ENCODE data around the gene ZNF664.

ZNF664 gene

DNA sequence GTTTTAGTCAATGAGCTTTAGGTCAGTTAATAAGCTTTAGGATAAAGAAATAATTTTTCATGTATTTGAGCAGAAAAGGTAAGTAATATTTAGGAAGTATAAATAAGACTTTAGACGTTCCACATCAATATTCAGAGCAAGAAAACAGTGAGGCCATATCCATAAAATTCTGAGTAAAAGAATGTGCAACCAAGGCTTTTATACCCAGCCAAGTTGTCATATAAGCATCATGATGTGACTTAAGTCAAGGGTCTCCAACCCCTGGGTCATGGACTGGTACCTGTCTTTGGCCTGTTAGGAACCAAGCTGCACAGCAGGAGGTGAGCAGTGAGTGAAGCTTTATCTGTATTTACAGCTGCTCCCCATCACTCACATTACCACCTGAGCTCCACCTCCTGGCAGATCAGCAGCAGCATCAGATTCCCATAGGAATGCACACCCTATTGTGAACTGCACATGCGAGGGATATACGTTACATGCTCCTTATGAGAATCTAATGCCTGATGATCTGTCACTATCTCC is 74.1 kb downstream of the ZNF664 start:
- no peak for TF ChIP-seq CTCF (IDR thresholded peaks at IDR 0.05; ENCODE audit: low read depth, low read length)
- H3K36me3 ChIP-seq, result no peaks in the 10 kb centered on the region
- peaks cover 12% of the 10 kb centered on the region for H3K9me3 ChIP-seq (ENCODE audit: severe bottlenecking)
- no peaks in the 10 kb centered on the region for H3K27me3 ChIP-seq (ENCODE audit: insufficient read depth, low read depth, severe bottlenecking)
- DNase-seq, result no peak
- no peak overlapping the region for H3K4me3 ChIP-seq (ENCODE audit: low read depth, low read length)
- H3K27ac ChIP-seq, result no peak overlapping the region

DNA sequence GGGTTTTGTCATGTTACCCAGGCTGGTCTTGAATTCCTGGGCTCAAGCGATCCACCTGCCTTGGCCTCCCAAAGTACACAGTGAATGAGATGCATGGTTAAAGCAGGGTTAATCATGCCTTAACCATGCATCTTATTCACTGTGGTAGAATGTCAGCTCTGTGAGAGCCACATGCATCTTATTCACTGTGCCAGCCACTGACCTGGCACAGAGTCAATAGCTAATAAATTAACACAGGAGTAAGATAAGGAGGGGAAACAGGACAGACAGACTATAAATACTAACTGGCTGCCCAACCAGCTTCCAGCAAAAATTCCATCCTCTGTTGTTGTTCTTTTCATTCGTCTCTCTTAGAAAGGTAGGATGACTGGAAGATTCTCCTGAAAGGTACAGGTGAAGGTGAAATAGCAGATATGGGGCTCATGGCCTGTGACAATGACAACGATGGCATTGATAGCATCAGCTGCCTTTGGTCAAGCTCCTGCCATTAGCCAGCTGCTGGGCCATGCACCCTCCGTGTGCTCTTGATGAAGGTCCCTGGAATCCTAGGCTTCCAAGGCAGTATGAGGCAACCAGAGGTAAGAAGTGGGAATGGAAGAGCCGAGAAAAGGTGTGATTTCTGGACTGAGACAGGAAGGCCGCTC is 76.6 kb downstream of the ZNF664 start:
- no peak for TF ChIP-seq CTCF (IDR thresholded peaks at IDR 0.05; ENCODE audit: low read depth, low read length)
- DNase-seq, result no peak
- Histone ChIP-seq H3K4me3 (ENCODE audit: low read depth, low read length) (no peak overlapping the region), H3K36me3 (no peaks in the 10 kb centered on the region), H3K9me3 (ENCODE audit: severe bottlenecking) (peaks cover 12% of the 10 kb centered on the region), H3K27me3 (ENCODE audit: insufficient read depth, low read depth, severe bottlenecking) (no peaks in the 10 kb centered on the region), H3K27ac (no peak overlapping the region)

GRCh38 chr12:124053851-124054250 is 80.8 kb downstream of the ZNF664 start:
- Histone ChIP-seq H3K9me3 (ENCODE audit: severe bottlenecking) (peaks cover 5% of the 10 kb centered on the region), H3K4me3 (ENCODE audit: low read depth, low read length) (no peak overlapping the region), H3K27ac (peak overlapping the region; percentile 18; the same call in 1 of the 2 replicates), H3K27me3 (ENCODE audit: insufficient read depth, low read depth, severe bottlenecking) (no peaks in the 10 kb centered on the region), H3K36me3 (no peaks in the 10 kb centered on the region)
- peak; percentile 76 for TF ChIP-seq CTCF (IDR thresholded peaks at IDR 0.05; ENCODE audit: low read depth, low read length)
- peak; percentile 81 for DNase-seq

GRCh38 chr12:124055066-124055465 is 82.1 kb downstream of the ZNF664 start:
- no peak for DNase-seq
- Histone ChIP-seq H3K4me3 (ENCODE audit: low read depth, low read length) (no peak overlapping the region), H3K9me3 (ENCODE audit: severe bottlenecking) (peaks cover 13% of the 10 kb centered on the region), H3K27ac (no peak overlapping the region), H3K36me3 (no peaks in the 10 kb centered on the region), H3K27me3 (ENCODE audit: insufficient read depth, low read depth, severe bottlenecking) (no peaks in the 10 kb centered on the region)
- TF ChIP-seq CTCF (IDR thresholded peaks at IDR 0.05; ENCODE audit: low read depth, low read length), result no peak

DNA sequence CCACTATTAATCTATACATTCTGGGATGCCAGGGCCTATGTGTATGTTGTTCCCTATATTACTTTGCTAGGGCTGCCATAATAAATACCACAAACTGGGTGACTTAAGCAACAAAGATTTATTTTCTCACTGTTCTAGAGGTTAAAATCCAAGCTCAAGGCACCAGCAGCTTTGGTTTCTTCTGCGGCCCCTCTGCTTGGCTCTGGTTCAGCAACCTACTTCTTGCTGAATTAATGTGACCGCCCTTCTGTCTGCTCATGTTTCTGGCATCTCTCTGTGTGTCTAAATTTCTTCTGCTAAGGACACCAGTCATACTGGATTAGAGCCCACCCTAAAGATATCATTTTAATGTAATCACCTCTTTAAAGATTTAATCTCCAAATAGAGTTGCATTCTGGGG is 84.7 kb downstream of the ZNF664 start:
- Histone ChIP-seq H3K27ac (no peak overlapping the region), H3K36me3 (no peaks in the 10 kb centered on the region), H3K9me3 (ENCODE audit: severe bottlenecking) (peaks cover 13% of the 10 kb centered on the region), H3K4me3 (ENCODE audit: low read depth, low read length) (no peak overlapping the region), H3K27me3 (ENCODE audit: insufficient read depth, low read depth, severe bottlenecking) (no peaks in the 10 kb centered on the region)
- DNase-seq, result no peak
- TF ChIP-seq CTCF (IDR thresholded peaks at IDR 0.05; ENCODE audit: low read depth, low read length), result no peak

GRCh38 chr12:124059752-124060151 is 86.7 kb downstream of the ZNF664 start:
- no peak overlapping the region for H3K27ac ChIP-seq
- H3K27me3 ChIP-seq (ENCODE audit: insufficient read depth, low read depth, severe bottlenecking), result no peaks in the 10 kb centered on the region
- TF ChIP-seq CTCF (IDR thresholded peaks at IDR 0.05; ENCODE audit: low read depth, low read length), result no peak
- DNase-seq, result no peak
- H3K36me3 ChIP-seq, result no peaks in the 10 kb centered on the region
- peaks cover 13% of the 10 kb centered on the region for H3K9me3 ChIP-seq (ENCODE audit: severe bottlenecking)
- no peak overlapping the region for H3K4me3 ChIP-seq (ENCODE audit: low read depth, low read length)
